KOPT-K1 (cell line): ENCODE measurements around the gene RRAS.
"Not testable (repeated sequence)": the region's sequence is repeated elsewhere in the genome, so short reads cannot be mapped to it uniquely, and the experiment has no call there.

Experiments used
- H3K27ac ChIP-seq: fragments of 200-600 bp; sonication (generic); 2 replicates; pipeline ENCODE4 v1.5.1; 2016; ENCODE audit warnings: antibody characterized with exemption, mild to moderate bottlenecking, low read depth, low read length; ENCODE audit not compliant: poor library complexity, severe bottlenecking
- H3K36me3 ChIP-seq: fragments of 200-600 bp; sonication (generic); 2 replicates; pipeline ENCODE4 v1.5.1; 2017; ENCODE audit warnings: antibody characterized with exemption, mild to moderate bottlenecking, low read length, moderate library complexity; ENCODE audit not compliant: insufficient read depth
- H3K9me3 ChIP-seq: fragments of 200-600 bp; sonication (generic); 2 replicates; pipeline ENCODE4 v1.5.1; 2017; ENCODE audit warnings: antibody characterized with exemption, low read length, mild to moderate bottlenecking; ENCODE audit not compliant: insufficient read depth, poor library complexity, severe bottlenecking

Gene RRAS

DNA sequence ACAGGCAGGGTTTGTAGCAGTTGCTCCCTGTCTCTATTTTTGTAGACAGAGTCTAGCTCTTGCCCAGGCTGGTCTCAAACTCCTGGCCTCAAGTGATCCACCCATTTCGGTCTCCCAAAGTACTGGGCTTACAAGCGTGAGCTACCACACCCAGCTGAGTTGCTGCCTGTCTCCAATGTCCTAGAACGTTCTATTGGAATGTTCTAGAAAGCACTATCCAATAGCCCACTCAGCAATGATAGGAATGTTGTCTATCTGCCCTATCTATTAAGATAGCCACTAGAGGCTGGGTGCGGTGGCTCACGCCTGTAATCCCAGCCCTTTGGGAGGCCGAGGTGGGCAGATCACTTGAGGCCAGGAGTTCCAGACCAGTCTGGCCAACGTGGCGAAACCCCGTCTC, 6.7 kb downstream of the RRAS start:
- not testable (repeated sequence) for H3K9me3 ChIP-seq, H3K27ac ChIP-seq
- peaks cover 13% of the 10 kb centered on the region; the same call in 1 of the 2 replicates for H3K36me3 ChIP-seq

DNA sequence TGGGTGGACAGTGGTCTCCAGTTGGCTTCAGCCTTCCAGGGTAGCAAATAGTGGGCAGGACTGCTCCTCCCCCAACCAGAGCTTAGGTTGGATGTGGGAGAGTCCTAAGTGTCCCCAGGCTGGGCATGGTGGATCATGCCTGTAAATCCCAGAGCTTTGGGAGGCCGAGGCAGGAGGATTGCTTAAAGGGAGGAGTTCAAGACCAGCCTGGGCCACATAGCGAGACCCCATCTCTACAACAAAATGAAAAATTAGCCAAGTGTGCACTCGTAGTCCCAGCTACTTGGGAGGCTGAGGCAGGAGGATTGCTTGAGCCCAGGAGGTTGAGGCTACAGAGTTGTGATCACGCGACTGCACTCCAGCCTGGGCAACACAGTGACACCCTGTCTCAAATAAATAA, 7.4 kb downstream of the RRAS start:
- Histone ChIP-seq H3K36me3 (peaks cover 20% of the 10 kb centered on the region; the same call in 1 of the 2 replicates), H3K27ac (no peak overlapping the region), H3K9me3 (no peaks in the 10 kb centered on the region)

DNA sequence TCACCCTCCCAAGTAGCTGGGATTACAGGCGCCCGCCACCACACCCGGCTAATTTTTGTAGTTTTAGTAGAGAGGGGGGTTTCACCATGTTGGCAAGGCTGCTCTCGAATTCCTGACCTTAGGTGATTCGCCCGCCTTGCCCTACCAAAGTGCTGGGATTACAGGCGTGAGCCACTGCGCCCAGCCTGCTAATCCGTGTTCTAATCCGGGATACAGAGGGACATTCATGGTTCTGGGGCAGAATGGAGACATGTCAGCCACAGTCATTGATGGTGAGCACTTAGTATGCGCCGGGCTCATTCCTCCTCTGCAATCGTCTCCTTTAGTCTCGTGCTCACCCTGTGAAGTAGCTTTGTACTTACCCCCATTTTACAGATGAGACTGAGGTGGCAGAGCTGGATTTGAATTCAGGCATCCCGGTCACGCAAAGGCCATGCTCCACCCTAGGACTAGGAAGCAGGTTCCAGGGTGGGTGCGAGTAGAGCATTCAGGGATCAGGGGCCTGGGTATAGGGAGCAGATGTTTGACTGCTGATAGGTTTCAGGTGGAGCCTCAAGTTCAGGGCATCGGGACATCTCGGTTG, 8.2 kb downstream of the RRAS start:
- no peaks in the 10 kb centered on the region for H3K9me3 ChIP-seq
- H3K36me3 ChIP-seq: peaks cover 28% of the 10 kb centered on the region
- no peak overlapping the region for H3K27ac ChIP-seq

DNA sequence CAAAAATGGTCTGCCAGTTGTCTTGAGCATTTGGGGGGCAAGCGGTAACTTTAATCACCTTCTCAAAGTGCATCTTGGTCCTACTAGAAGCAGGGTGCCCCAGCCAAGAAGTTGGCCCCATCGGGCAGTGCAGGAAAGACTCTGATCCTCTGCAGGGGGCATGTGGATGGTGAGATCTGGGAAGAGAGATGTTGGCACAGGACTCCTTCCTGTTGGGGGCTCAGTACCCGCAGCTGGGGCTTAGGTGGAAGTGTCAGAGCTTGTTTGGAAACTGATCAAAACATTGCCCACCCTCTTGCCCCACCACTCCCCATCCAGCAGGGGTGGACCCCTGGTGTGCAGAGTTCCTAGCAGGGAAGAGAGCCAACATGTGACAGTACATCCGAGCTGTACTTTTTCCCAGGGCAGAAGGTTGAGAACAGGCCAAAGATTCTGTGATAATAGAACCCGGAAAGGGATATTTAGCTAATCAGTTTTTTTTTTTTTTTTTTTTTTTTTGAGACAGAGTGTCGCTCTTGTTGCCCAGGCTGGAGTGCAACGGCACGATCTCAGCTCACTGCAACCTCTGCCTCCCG, 8.8 kb downstream of the RRAS start:
- Histone ChIP-seq H3K27ac (no peak overlapping the region), H3K9me3 (no peaks in the 10 kb centered on the region), H3K36me3 (peaks cover 34% of the 10 kb centered on the region)

DNA sequence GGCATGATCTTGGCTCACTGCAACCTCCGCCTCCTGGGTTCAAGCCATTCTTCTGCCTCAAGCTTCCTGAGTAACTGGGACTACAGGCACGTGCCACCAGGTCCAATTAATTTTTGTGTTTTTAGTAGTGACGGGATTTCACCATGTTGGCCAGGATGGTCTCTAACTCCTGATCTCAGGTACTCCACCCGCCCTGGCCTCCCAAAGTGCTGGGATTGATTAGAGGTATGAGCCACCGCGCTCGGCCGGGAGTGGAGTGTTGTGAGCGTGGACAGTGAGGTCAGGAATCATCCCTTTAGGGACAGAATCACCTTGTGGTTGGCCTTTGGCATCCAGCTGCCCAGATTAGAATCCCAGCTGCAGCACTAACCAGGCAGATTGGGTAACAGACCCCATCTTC, 10.3 kb downstream of the RRAS start:
- H3K27ac ChIP-seq: no peak overlapping the region
- peaks cover 46% of the 10 kb centered on the region for H3K36me3 ChIP-seq
- no peaks in the 10 kb centered on the region for H3K9me3 ChIP-seq

DNA sequence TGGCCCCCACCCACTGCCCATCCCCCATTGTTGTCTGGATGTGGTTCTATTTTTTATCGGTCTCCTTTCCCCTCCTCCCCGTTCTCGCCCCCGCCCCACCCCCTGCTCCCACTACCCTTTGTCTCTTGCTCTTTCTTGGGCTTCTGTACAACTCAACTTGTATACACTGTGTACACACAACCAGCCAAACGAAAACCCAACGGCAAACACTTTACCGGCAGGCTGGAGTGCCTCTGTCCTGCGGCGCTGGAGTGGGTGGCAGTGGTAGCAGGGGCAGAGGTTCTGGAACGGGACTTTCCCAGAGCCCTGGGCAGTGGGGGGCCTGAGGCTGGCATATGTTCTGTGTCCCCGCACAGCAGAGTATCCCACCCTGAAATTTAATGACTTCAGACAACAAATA, 13.7 kb downstream of the RRAS start:
- Histone ChIP-seq H3K27ac (no peak overlapping the region), H3K9me3 (no peaks in the 10 kb centered on the region), H3K36me3 (peaks cover 71% of the 10 kb centered on the region)

DNA sequence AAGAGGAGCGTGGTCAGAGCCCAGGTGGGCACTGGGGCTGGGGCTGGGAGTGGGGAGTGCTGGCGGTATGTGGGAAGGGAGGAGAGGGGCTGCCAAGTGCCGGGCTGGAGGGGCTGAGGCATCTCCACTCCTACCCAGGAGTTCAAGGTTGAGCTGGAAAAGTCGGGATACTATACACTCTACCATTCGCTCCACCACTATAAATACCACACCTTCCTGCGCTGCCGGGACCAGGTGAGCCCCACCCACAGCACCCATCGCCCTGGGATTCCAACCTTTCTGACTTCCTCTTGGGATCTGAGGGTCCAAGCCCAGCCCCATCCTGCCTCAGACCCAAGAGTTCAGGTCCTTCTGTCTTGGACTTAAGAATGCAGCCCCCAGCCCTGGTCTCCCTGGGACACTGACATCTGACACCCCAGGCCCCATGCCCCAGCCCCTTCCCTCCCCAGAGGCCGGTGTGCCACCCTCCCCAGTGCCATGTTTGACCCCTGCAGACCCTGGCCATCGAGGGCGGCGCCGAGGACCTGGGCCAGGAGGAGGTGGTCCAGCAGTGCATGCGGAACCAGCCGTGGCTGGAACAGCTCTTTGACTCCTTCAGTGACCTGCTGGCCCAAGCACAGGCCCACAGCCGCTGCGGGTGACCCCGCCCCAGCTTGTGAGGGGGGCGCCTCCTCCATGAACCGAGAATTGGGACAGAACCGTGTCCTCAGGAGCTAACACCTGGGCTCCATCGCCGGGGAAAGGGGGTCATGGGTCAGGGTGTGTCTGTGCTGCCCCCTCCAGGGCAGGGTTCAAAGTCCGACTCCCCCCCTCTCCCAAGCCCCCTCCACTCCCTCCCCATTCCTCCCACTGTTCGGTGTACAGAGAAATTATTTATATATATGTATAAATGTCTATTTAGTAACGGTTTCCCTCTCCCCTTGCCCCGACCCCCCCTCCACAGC, 14.7 kb downstream of the RRAS start:
- H3K36me3 ChIP-seq: peaks cover 77% of the 10 kb centered on the region
- no peak overlapping the region for H3K27ac ChIP-seq
- H3K9me3 ChIP-seq: no peaks in the 10 kb centered on the region

DNA sequence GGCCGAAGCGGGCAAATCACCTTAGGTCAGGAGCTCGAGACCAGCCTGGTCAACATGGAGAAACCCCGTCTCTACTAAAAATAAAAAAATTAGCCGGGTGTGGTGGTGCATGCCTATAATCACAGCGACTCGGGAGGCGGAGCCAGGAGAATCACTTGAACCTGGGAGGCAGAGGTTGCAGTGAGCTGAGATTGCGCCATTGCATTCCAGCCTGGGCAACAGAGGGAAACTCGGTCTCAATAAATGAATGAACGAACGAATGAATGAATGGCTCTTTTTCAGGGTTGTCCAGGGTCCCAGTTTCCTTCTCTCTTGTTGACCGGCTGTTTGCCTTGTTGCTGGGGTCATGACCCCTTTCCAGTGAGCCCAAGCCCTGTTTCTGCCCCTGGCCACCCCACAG, 22.1 kb downstream of the RRAS start:
- H3K9me3 ChIP-seq, H3K27ac ChIP-seq: not testable (repeated sequence)
- peaks cover 87% of the 10 kb centered on the region for H3K36me3 ChIP-seq

DNA sequence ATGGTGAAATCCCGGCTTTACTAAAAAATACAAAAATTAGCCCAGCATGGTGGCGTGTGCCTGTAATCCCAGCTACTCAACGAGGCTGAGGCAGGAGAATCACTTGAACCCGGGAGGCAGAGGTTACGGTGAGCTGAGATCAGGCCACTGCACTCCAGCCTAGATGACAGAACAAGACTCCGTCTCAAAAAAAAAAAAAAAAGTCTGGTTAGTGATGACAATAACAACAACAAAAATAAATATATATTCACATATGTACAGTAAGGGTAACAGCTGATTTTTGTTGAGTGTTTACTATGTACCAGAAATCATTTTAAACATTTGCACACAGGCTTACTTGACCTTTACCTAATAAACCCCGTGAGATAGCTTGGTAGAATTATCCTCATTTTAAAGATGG, 23.0 kb downstream of the RRAS start:
- Histone ChIP-seq H3K9me3 (peaks cover 7% of the 10 kb centered on the region), H3K36me3 (peaks cover 93% of the 10 kb centered on the region), H3K27ac (no peak overlapping the region)

DNA sequence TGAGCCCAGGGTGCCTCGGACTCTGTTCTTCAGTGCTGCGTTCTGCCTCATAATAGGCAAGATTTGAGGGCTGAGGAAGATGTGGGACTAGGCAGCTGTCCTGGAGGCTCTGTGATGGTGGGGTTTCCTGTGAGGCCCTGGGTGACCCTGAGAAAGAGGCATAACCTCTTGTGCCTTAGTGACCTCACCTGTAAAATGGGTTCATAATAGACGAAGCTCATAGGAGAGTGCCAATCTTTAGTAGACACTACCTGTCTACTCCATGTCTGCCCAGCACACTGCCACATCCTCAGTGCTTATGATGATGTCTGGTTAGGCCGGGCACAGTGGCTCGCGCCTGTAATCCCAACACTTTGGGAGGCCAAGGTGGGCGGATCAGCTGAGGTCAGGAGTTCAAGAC, 23.4 kb downstream of the RRAS start:
- H3K36me3 ChIP-seq: peaks cover 88% of the 10 kb centered on the region
- H3K27ac ChIP-seq: no peak overlapping the region
- H3K9me3 ChIP-seq: peaks cover 7% of the 10 kb centered on the region

DNA sequence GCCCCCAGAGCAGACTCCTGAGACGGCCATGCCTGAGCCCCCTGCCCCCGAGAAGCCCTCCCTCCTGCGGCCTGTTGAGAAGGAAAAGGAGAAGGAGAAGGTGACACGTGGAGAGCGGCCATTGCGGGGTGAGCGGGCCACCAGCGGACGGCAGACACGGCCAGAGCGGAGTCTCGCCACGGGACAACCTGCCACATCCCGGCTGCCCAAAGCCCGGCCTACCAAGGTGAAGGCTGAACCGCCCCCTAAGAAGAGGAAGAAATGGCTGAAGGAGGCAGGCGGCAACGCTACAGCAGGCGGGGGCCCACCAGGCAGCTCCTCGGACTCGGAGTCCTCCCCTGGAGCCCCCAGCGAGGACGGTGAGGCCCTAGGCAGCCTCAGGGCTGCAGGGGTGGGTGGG, 24.1 kb downstream of the RRAS start:
- H3K9me3 ChIP-seq: peaks cover 7% of the 10 kb centered on the region
- peaks cover 93% of the 10 kb centered on the region for H3K36me3 ChIP-seq
- H3K27ac ChIP-seq: no peak overlapping the region

DNA sequence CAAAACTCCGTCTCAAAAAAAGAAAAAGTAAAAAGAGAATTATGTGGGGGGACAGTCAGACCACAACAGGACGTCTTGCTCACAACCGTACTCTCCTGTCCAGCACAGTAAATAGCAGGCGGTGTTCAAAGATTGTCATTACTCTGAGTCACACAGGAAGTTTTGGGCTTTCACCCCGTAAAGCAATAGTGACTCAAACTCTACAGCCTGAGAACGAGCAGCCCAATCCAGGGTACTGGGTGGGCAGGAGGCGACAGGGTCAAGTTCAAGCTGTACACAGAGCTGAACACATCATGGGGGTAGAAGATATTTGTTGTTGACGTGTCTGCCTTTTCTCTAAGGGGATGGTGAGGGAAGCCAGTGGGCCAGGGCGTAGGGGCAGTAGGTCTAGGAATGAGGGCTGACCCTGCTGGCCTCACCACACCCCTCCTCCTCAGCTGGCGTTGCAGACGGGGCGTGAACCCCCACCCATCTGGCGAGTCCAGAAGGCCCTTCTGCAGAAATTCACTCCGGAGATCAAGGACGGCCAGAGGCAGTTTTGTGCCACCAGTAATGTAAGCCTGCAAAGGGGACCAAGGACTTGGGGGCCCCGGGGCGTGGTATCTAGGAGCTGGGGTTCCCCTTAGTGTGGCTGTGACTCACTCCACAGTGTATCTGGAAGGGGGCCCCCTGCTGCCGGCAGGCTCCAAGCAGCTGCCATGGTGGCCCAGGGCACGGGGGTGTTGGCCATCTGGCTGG, 25.7 kb downstream of the RRAS start:
- Histone ChIP-seq H3K36me3 (peaks cover 94% of the 10 kb centered on the region), H3K27ac (no peak overlapping the region), H3K9me3 (peaks cover 7% of the 10 kb centered on the region)

DNA sequence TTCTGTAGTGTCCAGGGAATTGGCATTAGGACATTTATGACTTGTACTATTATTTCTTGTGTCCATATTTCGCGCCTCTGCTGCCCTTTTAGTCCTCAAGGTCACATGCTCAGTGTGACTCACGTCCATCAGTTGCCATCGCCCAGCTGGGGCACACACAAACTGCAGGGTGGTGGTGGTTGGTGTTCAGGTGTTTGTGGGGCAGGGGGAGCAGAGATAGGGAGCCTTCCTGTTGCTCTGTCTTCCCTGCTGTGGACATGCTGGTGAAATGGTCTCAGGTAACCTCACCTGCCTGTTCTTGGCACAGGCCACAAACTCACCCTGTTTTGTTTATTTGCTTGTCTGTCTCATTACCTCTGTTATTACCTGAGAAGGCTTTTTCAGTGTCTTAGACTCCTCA, 26.6 kb downstream of the RRAS start:
- peaks cover 7% of the 10 kb centered on the region for H3K9me3 ChIP-seq
- no peak overlapping the region for H3K27ac ChIP-seq
- peaks cover 95% of the 10 kb centered on the region for H3K36me3 ChIP-seq

DNA sequence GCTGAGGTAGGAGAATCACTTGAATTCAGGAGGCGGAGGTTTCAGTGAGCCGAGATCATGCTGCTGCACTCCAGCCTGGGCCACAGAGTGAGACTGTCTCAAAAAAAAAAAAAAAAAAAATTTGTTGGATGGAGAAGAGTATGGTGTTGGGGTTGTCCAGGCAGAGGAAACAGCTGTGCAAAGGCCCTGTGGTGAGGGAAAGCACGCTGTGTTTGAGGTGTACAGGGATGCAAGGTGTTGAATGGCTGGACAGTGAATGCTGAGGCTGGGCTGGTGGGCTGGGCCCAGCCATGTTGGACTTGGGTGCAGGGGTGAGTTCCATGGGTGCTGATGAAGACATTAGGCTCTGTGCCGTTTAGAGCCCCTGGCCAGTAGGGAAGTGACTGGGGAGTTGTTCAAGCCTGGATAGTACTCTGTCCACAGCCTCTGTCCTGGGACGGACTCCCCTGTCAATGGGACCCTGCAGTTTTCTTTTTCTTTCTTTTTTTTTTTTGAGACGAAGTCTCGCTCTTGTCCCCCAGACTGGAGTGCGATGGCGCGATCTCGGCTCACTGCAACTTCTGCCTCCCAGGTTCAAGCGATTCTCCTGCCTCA, 30.3 kb downstream of the RRAS start:
- Histone ChIP-seq H3K9me3 (no peaks in the 10 kb centered on the region), H3K27ac (no peak overlapping the region), H3K36me3 (peaks cover 93% of the 10 kb centered on the region)

DNA sequence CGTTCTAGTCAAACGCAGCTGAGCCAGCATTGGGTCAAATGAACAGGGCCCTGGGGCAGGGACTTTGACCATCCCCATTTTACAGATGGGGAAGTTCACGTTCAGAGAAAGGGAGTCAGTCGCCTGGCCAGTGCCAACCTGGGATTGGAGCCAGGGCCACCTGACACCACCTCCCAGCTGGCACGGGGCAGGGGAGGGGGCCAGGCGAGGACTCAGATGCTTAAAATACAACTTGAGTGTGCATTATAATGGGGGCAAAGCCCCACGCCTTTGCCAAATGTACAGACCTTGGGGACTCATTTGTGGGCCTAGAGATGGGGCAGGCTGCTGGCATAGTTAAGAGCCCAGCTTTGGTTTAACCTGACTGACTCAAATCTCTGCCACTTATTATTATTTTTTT, 34.3 kb downstream of the RRAS start:
- no peaks in the 10 kb centered on the region for H3K9me3 ChIP-seq
- H3K27ac ChIP-seq: no peak overlapping the region
- H3K36me3 ChIP-seq: peaks cover 97% of the 10 kb centered on the region
